GM19193 (cell line): ENCODE data around the gene OLA1.

Experiments used
- POLR2A ChIP-seq: IDR thresholded peaks from 4 replicates; pipeline ENCODE4 v1.6.1; 2011; ENCODE audit not compliant: insufficient read depth, insufficient read length; ENCODE audit errors: extremely low read depth

OLA1 gene

DNA sequence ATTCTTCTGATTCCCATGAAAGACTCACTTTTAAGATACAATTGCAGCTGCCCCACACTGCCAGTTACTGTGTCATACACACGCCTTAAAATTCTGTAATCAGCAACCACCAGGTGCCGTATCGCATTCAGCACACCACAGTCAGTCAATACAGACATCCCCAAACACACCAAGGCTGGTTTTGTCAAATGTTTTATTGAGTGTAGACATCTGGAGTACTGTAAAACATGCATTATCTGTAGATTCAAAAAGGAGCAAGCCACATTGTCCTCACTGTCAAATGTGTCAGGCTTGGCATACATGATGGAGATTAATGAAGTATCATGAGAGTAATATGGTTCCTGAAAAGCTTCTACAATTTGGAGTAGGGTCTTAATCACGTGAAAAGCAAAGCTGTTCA is 173.5 kb downstream of the OLA1 start:
- no peak for TF ChIP-seq POLR2A

DNA sequence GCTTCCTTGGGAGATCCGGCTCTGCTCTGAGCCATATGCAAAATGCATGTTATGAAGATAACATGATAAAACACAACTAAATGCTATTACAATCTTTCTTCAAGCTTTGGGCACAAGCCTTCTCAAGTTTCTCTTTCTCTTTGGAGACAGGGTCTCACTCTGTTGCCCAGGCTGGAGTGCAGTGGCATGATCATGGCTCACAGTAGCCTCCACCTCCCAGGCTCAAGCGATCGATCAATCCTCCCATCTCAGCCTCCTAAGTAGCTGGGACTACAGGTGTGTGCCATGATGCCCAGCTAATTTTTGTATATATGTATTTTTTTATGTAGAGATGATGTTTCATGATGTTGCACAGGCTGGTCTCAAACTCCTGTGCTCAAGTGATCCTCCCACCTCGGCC is 175.5 kb downstream of the OLA1 start:
- TF ChIP-seq POLR2A = no peak

DNA sequence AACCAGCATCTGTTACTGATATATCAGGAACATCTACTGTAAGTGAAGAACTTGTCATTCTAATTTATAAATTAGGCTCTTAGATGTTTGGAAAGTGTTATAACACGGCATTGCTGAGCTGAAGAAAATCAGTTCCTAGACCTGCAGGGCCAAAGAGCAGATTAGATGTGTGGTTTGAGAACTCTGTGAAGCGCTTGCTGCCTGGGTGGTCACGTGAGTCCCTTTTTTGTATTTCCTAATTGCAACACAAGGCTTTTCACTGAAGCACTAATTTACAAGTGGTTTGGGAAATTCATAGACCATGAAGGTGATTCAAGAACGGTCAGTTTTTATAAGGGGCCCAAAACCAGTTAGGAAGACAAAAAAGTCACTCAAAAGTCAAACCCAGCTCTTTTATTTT is 176.3 kb downstream of the OLA1 start:
- no peak for TF ChIP-seq POLR2A

DNA sequence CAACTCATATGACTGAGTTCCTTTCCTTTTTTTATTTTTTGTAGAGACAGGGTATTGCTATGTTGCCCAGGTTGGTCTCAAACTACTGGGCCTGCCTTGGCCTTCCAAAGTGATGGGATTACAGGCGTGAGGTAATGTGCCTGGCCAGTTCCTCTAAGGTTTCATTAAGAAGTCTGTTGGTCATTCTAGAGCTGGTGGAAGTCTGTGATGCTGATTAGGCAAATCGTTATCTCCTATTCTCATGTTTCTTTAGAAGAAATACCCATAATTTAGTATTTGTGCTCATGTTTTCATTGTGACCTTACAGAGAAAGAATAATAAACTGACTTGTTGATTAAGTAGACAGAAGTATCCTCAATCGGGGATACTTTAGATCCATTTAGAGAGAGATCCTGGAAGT is 177.0 kb downstream of the OLA1 start:
- TF ChIP-seq POLR2A = no peak

DNA sequence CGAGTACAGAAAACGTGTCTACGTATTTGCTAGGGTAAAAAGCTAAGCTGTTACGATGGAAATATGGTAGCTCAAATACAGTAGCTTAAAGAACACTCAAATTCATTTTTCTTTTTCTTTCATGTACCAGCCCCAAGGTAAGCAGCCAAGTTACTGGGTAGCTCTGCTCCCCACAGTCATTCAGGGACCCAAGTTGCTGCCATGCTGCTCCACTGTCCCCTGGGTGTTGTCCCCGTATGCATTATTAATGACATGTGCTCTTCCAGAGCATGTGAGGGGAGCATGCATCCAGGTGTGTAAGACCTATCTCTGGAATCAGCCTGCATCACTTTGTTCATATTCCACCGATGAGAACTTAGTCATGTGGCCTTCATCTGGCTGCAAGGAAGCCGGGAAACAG is 178.1 kb downstream of the OLA1 start:
- TF ChIP-seq POLR2A = no peak

DNA sequence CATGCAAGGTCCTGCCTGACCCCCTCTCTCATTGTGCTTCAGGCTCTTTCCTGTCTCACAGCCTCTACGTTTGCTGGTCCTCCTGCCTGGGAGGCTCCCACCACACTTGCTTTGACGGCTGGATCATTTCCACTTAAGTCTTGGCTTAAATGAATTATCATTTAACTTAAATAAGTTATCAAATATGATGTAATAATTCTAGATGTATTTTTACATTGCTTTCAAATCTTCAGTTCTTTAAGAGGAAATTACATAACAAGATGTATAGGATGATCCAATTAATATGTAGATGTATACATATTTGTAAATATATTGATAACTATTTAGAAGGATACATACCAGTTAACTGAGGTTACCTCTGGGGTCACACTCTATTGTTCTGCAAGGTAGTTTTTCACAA is 180.5 kb downstream of the OLA1 start:
- TF ChIP-seq POLR2A = no peak

DNA sequence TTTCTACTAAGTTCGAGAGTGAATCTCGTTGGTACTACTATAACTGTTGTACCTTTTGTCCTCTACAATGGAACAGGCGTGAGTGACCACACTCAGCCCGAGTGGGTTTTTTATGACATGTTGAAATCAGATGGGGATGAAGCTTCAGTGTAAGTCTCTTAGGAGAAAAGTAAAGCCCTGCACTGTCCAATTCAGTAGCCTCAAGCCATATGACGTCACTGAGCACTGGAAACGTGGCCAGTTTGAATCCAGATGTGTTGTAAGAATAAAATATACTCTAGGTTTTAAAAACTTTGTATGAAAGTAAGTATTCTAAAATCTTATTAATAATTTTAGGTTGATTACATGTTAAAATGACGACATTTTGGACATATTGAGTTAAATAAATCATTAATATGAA is 181.5 kb downstream of the OLA1 start:
- no peak for TF ChIP-seq POLR2A

DNA sequence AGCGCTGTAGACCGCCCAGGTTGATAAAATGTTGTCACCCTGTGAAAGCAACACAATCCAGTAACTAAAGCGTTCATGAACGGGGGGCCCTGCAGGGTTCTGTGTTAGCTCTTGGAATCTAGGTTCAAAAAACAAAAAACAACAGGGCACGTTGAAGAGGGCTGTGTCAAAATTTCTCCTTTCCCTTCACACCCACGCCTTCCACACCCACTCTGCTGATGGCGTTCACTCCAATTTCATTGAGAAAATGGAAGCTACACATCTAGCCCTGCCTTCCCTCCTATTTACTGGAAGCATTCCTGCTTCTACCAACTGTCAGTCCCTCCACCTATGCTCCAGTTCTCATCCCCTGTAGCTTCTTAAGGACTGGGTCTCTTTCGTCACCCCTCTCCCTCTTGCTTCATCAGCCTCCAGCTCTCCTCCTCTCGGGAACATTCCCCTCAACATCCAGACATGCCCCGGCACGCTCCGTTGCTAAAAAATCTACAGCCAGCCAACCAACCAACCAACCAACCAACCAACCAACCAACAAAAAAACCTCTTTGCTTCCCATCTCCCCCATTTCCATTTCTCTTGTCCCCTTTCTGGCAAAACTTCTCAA is 184.7 kb downstream of the OLA1 start:
- TF ChIP-seq POLR2A = no peak

DNA sequence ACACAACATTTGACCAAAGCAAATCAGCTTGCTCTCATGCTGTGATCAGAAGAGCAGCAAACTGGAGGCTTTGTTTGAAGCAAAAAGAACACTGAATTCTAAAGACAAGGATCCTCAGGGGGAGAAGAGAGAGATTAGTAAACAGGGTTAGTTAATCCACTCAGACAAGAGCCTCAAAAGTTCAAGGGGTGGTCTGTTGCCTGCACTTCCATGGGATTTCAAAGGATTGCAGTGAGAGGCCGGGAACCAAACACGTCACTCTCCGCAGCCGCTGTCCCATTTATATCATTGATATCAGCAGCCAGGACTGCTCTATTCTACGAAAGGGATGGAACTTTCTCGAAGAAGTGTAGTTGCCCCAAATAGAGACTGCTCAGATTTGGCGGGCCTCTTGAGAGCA is 185.4 kb downstream of the OLA1 start:
- TF ChIP-seq POLR2A = no peak

DNA sequence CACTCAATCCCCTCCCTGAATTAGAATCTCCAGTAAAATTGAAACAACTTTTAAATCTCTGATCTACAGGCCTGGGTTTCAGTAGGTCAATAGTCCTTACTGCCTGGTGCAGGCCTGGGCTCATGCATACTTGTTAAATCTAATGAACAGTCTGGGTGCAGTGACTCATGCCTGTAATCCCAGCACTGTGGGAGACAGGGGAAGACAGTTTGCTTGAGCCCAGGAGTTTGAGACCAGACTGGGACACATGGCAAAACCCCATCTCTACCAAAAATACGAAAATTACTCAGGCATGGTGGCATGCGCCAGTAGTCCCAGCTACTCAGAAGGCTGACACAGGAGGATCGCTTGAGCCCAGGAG is 188.5 kb downstream of the OLA1 start:
- TF ChIP-seq POLR2A = no peak

DNA sequence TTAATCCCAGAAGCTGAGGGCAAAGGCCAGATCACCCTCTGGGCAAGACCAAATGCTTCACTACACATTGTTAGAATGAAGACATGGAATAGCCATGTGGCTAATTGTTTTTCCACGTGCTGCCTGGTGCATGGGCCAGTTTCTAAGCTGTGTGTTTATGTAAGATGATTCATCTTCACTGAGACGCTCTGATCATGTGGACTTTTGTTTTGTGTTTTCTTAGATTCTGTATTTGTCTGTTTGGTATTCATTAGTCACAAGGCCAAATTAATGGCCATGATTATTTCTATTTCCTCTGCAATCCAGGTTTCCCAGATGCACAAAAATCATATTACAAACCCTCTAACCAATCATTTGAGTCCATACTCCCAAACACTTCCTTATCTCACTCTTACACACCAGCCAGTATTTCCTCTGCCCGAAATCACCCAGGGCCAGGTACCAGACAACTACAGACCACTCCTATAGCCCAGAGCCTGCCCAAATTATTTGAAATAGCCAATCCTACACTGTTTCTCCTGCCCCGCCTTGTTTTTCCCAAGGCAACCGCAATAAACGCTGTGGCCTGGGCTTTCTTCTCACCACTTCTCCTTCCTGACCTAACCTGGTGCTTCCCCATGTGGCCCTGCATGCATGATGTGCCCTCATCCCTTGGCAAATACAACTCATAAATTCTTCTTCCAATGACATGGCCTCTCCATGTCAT is 189.0 kb downstream of the OLA1 start:
- no peak for TF ChIP-seq POLR2A

DNA sequence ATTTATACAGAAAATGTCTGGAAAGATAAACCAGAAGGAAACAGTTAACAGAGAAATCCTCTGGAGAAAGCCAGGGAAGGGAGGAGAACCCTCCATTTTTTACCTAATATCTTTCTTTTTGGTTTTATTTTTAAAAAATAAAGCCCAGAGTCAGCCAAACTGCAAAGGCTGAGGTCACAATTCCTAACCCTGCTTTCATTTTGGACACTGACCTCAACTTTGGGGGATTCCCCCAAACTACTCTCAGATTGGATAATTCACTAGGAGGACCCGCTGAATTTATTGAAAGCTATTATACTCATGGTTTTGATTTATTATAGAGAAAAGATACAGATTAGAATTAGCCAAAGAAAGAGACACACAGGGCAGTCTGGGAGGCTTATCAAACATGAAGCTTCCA is 189.9 kb downstream of the OLA1 start:
- TF ChIP-seq POLR2A = no peak

DNA sequence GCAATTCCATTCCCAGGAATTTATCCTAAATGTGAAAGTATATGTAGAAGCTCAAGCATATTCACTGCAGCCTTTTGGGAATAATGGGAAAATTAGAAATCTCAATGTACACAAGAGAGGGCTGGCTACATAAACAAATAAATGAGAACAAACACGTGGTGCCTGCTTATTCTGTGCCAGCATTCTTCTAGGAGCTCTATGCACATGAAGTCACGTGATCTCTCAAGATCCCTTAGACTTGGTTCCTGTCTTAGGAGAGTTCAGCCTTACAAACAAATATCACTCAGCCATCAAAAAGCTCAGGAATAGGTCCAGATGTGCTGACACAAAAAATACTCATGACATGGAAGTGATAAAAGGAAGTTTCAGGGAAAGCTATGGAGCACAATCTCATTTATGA is 190.3 kb downstream of the OLA1 start:
- TF ChIP-seq POLR2A = no peak

DNA sequence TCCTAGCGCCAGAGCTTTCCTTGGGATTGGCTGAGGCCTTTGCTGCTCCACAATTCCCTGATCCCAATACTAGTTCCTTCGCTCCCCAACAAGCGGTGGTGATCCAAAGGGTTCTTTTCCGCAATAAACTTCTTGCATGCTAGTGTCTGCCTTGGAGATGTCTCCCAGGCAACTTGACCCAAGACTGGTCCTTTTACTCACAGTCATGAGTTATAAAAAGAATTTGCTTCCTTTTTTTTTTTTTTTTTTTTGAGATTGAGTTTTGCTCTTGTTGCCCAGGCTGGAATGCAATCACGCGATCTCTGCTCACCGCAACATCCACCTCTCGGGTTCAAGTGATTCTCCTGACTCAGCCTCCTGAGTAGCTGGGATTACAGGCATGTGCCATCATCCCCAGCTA is 193.4 kb downstream of the OLA1 start:
- TF ChIP-seq POLR2A = no peak

DNA sequence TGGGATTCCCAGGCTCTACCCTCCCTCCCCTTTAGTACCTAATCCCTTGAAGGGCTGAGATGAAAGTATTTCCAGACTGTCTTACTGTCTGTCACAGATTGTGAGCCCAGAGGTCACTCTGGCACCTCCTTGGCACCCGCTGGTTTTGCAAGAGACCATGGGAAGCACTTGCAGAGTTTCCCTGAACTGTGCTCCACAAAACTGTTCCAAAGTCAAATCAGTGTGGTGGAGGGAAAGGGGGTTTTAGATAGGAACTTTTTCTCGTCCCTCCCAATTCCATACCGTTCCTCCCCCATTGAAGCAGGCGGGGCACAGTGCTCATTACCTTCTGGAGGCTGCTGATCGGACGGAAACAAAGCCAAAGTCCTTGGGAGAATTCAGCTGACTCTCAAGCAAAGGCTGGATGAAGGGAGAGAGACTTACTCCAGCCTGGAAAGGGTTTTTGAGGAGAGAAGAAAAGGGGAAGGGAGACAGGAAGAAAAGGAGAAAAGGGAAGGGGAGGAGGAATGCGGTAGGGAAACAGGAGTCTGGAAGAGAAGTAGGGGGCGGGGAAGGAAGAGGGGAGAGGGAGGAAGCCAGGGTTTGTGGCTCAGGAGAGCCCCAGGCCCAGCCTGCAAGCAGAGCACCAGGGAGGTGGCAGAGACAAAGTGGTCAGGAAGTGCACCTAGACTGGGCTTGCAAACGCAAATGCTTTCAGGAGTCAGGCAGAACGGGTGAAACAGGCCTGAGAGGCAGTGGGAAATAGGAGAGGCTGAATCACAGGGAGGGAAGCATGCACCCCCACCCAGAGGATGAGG is 194.8 kb downstream of the OLA1 start:
- no peak for TF ChIP-seq POLR2A

DNA sequence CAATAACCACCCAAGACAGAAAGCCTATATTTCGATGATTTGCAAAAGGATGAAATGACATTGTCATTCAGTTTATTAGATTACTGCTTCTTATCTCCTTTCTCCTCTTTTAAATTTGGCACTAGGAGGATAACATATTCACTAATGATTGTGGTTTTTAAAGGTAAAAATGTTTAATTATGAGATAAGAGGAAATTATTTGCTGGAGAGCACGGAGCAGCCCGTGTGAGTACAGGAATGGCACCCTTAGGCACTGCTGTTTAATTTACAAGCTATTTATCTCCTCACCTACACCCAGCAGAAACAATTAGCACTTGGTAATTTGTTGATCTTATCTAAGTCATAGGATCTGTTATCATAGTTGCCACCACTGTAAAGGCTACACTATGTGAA is 195.8 kb downstream of the OLA1 start:
- no peak for TF ChIP-seq POLR2A

DNA sequence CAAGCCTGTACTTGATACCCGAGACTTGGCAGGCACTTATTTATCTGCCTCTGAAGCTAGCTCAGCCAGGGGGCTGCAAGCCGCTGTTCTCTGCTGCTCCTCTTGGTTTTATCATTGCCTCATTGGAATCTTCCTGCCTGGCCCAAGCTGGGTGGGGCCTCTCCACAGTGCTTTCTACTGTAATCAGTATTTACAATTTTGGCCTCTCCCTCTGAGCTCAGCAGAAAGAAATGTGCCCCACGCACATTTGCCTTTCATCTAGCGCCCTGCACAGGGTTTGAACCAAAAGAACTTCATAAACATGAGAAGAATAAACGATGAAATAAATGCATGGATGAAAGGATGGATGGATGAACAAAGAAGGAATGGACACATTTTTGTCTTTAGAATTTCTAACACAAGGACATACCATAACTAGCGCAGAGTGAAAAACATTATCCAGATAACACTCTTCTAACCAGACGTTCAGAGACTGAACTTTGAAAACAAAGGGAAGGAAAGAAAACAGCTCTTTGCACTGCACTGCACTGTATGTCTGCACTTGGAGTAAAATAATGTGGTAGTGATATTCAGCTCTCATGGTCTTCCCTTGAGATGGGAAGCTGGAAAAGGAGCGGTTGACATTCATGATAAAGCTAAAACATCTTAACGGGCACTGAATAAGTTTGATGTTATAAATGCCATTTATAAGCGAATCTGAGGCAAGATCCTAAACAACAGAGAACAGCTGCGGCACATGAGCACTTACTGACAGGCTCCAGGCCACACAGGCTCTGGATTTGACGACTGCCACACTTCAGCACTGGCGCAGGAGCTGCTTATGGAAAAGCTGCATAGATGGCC is 196.4 kb downstream of the OLA1 start:
- TF ChIP-seq POLR2A = no peak
